Sigmoid colon (tissue), 4 donors: Measurements from ENCODE around the gene PCSK9.

ENCODE experiments used
- EP300 ChIP-seq, 4 donors: sonication (generic); formaldehyde crosslinking; IDR thresholded peaks; one replicate each; pipeline ENCODE4 v1.6.1; 2017; ENCODE audit warnings: antibody characterized with exemption in 4 of 4
- POLR2A ChIP-seq, 2 donors: fragments of 450-650 bp; IDR thresholded peaks; one replicate each; pipeline ENCODE4 v1.6.1; 2016; ENCODE audit warnings: antibody characterized with exemption in 2 of 2, mild to moderate bottlenecking in 2 of 2, moderate library complexity in 2 of 2
- POLR2AphosphoS5 ChIP-seq, 4 donors: sonication (generic); formaldehyde crosslinking; IDR thresholded peaks; one replicate each; pipeline ENCODE4 v1.6.1; 2017; ENCODE audit warnings: antibody characterized with exemption in 4 of 4
- TF ChIP-seq, protein P1 (sequence below), 4 experiments: fragments of 450-650 bp in 3 of 4; fragments of 200-600 bp in 1 of 4; IDR thresholded peaks; one replicate each; pipeline ENCODE4 v1.5.1; 2016 to 2019; ENCODE audit warnings: antibody characterized with exemption in 4 of 4, mild to moderate bottlenecking in 3 of 4, moderate library complexity in 2 of 4

DNA sequence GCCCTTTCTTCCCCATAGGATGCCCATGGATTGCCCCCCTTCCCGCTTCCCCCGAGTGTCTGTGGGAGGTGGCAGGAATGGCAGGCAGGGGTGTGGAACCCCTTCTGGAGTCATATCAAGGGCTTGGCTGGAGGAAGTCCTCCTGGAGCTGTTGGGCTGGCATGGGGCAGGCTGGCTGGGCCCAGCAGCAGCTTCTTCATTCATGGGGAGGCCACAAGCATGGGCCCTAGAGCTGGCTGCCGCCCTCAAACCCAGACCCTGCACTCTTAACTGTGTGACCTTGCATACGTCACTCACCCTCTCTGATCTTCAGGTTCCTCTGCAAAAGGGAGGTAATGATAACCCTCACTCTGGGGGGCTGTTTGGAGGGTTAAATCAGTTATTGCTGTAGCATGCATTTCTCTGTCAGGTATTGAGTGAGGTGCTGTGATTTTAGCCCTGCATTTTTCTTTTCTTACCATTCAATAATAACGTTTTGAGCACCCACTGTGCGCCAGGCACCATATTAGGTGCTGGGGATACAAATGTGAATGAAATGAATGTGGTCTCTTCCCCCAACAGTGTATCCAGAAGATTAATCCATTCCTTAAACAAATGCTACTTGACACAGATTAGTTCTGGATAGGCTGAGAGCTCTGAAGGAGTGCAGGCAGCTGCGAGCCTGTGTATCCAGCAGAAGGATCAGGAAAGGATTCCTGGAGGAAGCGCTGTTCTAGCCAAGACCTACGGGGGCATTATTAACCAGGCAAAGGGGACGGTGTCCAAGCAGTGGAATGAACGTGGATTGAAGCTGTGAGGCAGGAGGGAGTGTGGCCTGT is 9.3 kb downstream of the PCSK9 start:
- no peak for TF ChIP-seq POLR2A (IDR thresholded peaks at IDR 0.05)
- TF ChIP-seq, protein P1, sequence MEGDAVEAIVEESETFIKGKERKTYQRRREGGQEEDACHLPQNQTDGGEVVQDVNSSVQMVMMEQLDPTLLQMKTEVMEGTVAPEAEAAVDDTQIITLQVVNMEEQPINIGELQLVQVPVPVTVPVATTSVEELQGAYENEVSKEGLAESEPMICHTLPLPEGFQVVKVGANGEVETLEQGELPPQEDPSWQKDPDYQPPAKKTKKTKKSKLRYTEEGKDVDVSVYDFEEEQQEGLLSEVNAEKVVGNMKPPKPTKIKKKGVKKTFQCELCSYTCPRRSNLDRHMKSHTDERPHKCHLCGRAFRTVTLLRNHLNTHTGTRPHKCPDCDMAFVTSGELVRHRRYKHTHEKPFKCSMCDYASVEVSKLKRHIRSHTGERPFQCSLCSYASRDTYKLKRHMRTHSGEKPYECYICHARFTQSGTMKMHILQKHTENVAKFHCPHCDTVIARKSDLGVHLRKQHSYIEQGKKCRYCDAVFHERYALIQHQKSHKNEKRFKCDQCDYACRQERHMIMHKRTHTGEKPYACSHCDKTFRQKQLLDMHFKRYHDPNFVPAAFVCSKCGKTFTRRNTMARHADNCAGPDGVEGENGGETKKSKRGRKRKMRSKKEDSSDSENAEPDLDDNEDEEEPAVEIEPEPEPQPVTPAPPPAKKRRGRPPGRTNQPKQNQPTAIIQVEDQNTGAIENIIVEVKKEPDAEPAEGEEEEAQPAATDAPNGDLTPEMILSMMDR (IDR thresholded peaks at IDR 0.05): no peak
- TF ChIP-seq POLR2AphosphoS5 (IDR thresholded peaks at IDR 0.05): no peak
- no peak for TF ChIP-seq EP300 (IDR thresholded peaks at IDR 0.05)
